NCI-H345 treated with DMSO at 0.1 percent for 48 hours (cell line): ENCODE measurements around the gene SOBP.
A peak's percentile ranks its signal among the peaks of the same experiment; 100 is the strongest.

ENCODE experiments used
- DNase-seq: peaks from one replicate; lab custom pipeline; 2025; ENCODE audit not compliant: unreplicated experiment; lab: John Stamatoyannopoulos, UW

Gene SOBP

GRCh38 chr6:107612762-107613415, 123.0 kb downstream of the SOBP start:
- DNase-seq: no peak

DNA sequence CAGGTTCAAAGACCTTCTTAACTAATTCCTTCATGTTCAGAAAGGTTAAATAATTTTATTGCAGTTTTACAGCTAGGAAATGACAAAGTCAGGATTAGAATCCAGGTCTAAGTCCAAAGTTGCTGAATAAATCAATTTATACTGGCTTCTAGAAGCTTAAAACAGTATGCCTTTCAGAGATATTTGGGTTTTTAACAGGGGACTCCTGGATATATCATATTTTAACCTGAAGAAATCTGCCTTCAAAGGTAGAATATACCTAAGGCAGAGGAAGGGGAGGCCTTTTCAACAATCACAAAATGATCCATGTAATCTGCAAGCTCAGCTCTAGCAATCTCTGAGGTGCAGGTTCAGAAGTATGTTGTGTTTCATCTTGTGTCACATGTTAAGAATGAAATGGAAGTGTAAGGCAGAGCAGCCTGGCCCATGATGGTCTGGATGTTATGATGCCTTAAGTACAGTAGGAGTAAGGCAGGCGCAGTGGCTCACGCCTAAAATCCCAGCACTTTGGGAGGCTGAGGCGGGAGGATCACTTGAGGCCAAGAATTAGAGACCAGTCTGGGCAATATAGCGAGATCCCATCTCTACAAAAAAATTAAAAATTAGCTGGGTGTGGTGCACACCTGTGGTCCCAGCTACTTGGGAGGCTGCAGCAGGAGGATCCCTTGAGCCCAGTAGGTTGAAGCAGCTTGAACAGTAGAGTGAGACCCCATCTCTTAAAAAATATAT, 123.9 kb downstream of the SOBP start:
- DNase-seq: no peak

GRCh38 chr6:107614828-107615227, 124.9 kb downstream of the SOBP start:
- no peak for DNase-seq

DNA sequence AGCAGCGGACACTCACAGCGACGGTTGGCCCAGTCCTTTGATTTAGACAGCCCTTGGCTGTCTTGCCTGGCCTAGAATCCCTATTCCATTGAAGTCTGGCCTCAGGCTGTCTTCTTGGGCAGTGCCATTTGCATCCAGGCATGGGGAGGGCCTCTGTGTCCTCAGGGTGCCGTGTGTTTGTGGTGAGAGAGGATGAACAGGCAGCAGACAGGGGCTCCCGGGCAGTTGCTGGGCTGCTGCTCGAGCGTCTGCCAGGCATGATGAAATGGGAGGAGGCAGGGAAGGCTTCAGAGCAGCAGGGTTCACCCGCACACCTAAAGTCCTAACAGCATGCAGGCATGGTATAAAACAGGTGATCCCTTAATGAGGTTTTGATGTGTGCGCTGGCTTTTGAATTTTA, 126.9 kb downstream of the SOBP start:
- no peak for DNase-seq

DNA sequence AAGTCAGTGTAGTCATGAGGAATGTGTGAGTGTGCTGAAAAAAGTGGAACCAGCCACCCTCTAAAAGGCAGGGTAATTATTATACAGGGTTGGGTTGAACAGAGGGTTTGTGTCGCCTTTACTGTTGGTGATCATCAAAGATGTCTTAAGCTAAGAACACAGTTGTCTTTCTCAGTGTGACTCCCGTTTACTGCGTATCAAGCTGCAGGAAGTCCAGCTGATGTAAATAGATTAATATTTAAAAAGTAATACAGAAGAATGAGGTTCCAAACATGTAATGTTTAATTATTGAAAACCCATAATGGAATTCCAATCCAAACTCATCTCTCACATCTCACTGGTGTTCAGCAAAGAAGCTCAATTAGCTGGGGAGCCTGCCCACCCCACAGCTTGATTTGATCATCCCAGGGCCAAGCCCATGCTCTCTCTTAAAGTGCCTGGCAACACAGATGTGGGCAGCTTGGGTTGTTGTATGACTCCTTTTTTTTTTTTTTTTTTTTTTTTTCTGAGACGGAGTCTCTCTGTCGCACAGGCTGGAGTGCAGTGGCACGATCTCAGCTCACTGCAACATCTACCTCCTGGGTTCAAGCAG, 127.5 kb downstream of the SOBP start:
- DNase-seq: no peak

DNA sequence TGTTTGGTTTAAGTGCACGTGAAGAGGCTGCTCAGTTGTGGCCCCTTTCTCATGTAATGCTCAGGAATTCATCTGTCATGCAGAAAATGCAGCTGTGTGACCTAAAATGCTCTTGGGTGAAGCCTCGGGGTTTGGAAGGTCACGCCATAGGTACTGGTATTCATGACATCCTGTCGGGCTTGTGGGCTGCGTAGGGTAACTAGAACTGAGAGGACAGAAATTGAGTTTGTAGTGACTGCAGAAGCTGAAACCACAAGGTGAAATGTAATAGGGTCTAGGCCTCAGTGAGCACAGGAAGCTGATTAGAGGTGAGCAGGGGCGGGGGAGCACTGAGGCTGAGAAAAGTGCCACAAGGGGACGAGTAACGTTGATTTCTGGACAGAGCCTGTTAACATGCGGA, 128.8 kb downstream of the SOBP start:
- DNase-seq: no peak

DNA sequence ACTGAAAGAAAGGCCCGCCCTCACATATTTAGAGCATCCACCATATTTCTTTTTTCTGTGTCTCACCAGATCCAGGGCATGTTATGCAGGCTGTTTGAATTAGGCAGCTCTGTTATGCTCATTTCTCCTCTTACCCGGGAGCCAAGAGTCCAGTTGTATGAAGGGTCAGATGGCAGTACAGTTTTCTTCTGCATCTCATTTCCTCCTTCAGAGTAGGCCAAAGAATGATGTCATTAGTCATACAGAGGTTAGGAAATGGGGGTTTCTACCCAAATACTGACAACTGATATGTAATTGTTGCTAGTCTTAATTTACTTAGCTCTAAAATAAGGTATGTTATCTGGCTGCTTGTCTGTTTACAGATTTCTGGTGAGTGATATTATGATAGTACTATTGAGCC, 130.8 kb downstream of the SOBP start:
- DNase-seq: no peak

DNA sequence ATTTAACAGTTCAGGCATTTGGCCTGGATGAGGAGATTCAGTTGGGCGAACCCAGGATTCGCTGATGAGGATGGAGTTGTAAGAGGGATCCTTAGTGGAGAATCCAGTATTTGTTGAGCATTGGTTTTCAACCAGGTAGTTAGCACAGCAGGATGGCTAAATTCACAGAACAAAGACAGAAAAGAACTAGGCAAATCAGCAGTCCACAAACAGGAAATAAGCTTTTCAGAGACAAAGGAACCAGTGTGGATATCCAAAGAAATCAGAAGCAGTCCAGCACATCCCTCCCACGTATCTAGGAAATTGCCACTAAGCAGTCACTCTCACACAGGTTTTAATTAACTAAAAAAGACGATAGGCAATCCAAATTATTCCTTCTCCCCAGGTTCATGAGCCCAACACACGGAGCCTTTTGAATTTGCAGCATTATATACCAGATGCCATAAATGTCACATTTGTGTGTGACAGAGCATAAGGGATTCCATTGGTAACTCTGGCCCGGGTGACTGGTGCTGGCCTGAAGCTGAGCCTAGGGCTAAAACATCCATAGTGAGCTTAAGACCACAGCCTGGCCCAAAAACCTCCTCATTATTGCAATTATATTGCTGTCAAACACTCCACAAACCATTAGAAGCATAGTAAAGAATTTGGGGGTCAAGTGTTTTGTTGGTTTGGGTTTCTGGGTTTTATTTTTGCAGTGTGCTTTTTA, 131.5 kb downstream of the SOBP start:
- DNase-seq: peak; percentile 63

- DNase-seq: no peak
These were observed 132.4 kb downstream of the SOBP start for GRCh38 chr6:107622269-107622668.

- DNase-seq: no peak
These were observed 134.1 kb downstream of the SOBP start for GRCh38 chr6:107624050-107624449.

- no peak for DNase-seq
These were observed 134.6 kb downstream of the SOBP start for GRCh38 chr6:107624541-107624940.

DNA sequence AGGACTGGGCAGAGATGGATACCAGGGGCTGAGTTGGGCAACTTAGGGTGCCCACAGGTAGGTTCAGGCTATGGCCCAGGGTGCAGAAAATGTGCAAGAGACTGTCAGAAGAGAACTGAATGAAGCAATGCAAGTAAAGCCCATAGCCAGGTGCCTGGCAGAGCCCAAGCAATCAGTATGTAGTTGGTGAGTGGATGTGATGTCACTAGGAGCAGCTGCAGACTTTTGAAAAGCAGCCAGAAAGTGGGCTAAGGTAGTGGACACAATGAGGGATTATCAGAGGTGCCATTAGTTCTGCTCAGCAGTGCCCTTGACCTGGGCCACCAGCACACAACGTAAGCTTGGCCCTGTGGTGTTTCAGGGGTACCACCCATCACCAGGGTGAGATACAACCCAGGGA, 135.3 kb downstream of the SOBP start:
- DNase-seq: no peak

DNA sequence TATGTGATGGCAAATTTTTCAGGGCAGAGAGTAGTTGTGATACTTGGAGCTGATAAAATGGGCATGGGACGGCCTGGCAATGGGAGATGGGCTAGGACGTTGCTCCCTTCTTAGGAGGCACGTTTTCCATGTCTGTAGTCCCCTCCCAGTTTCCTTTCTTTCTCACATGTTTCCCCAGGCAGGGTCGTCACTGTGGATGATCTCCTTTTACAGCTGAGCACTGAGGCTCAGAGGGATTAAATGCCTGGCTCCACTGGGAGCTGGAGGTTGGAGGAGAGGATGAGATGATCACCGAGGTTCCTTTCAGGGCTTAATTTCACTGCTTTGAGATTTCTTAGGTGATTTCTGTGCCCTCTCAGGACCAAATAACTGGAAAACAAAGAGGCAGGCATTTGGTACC, 136.7 kb downstream of the SOBP start:
- no peak for DNase-seq

DNA sequence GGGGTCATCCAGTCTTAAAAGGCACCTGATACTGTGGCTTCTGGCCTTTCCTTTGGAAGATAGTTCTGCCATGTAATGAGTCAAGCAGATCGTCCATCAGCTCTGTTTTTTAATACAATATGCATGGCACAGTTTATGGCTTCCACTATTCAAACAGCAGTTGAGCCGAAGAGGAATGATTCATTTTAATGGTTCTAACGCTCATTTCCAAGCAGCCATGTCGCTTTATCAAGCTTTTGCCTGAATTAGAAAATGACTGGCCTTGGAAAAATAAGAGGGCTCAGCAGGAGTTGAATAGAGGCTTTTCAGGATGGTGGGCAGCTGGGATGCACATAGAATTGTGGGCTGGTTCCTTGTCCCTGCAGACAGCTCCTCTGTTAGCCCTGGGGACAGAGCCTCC, 138.1 kb downstream of the SOBP start:
- DNase-seq: peak; percentile 8

DNA sequence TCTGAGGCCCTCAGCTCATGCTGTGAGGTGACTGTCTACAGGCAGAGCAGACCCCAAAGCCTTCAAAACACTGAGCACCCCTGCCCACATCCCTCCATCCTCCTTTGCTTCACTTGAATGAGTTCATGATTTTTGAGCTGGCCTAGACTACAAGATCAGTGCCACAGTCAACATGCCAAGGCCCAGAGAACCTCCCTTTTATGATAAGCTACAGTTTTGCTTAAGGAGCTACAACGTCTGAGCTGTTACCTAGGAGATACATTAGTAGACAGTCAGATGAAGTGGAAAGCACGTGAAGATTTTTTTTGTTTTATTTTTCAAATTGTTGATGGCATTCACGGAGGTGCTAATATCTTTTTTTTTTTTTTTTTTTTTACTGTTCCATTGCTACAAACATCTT, 139.0 kb downstream of the SOBP start:
- no peak for DNase-seq

DNA sequence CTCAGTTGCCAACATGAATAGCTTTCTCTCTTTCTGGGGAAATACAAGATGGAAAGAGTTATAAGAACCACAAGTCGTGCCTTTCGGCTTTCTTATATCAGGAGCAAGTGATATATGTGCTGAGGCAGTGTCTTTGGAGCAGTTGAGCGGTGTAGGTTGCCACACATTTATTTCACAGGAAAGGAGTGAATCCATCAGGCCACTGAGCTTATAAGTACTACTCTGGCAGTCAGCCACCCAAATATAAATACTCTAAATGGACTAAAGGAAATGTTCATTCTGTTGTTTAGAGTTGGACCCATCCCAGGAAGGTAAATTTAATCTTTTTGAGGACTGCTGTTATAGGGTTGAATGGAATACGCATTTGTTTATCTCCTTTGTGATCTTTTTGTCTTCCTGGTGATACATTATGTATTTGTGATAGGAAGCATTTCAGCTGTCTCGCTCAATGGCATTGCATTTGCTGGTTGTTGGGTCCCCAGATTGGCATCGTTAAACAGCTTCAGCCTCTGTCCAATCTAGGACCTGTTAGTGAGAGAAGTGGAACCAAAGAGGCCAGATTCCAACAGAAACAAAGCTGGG, 139.7 kb downstream of the SOBP start:
- peak; percentile 99 for DNase-seq

- DNase-seq: no peak
These were observed 140.5 kb downstream of the SOBP start for GRCh38 chr6:107630348-107630977.

DNA sequence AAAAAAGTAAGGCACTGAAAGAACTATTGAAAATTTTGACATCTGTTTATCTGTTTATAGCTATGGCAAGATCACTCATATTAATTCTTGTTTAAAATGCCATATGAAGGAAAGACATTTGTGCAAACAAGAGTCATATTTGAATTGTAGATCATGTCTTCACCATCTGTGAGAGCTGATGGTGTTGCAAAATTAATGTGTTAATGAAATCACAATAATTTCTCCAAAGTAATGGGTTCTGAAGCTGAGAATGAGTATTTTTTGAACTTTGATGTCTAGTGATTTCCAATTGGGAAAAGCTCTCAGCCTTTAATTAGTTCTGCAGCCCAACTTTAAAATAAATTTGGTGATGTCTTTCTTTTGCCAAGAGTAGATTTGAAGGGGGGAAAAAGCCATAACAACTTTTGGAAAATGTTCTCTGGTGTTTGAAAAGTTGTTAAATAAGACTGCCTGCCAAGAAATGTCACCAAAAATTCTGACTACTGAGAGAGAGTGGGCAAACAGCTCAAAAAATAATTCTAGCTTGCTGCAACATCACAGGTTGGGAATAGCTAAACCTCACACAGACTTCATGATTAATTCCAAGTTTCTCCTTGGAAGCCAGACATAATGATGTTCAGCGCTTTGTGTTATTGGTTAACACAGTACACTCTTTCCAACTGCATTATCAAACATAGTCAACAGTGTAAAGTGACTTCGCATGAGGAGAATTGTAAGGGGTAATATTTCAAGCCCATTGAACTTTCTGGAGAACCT, 142.6 kb downstream of the SOBP start:
- no peak for DNase-seq

DNA sequence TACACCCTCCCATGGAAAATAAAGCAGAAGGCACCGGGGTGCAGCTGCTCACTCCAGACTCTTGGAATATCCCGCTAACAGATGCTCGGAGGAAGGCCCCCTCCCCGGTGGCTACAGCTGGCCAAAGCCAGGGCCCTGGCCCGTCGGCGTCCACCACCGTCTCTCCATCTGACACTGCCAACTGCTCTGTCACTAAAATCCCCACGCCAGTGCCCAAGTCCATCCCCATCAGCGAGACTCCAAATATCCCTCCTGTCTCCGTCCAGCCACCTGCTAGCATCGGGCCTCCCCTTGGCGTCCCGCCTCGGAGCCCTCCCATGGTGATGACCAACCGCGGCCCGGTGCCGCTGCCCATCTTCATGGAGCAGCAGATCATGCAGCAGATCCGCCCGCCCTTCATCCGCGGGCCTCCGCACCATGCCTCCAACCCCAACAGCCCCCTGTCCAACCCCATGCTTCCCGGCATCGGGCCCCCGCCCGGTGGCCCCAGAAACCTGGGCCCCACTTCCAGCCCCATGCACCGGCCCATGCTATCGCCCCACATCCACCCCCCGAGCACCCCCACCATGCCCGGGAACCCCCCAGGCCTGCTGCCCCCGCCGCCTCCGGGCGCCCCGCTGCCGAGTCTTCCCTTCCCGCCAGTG, 143.9 kb downstream of the SOBP start:
- no peak for DNase-seq
